SHP77 (cell line): Measurements from ENCODE around the gene NLRP1.
"Not testable (repeated sequence)": the region's sequence is repeated elsewhere in the genome, so short reads cannot be mapped to it uniquely, and the experiment has no call there.

Source experiments
- DNase-seq, 2 experiments: peaks; one replicate each; lab custom pipeline; 2025; lab: John Stamatoyannopoulos, UW

Gene NLRP1

GRCh38 chr17:5587438-5588032, 3.2 kb upstream of the NLRP1 start:
- DNase-seq: peak; percentile 76 to 85

DNA sequence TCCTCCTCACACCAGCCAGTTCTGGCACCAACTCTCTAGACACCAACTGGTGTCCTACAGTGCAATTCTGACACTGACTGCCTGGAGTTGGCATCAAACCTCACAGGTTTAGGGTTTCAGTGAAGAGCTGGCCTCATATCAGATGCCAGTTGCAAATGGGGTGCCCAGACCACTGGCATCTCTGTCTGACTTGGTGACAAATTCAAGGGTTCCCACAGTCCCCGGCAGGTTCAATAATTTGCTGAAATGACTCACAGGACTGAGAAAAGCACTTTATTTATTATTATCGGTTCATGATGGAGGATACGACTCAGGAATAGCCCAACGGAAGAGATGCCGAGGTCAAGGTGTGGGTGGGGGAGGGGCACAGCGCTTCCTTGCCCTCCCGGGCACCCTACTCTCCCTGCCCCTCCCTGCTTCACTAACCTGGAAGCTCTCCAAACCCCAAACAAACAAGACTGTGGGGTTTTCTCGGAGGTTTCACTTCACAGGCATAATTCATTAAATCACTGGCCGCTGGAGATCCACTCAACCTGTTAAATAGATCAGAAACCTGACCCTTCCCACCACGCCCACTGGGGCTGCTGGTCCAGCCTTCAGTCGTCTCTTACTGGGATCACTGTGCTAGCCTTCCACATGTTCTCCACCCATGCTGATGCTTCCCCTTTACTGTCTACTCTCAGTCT, 1.7 kb upstream of the NLRP1 start:
- peak in 1 of 2 experiments; percentile 10 for DNase-seq

- DNase-seq: no peak
Observed at GRCh38 chr17:5585287-5585794, 1.0 kb upstream of the NLRP1 start.

DNA sequence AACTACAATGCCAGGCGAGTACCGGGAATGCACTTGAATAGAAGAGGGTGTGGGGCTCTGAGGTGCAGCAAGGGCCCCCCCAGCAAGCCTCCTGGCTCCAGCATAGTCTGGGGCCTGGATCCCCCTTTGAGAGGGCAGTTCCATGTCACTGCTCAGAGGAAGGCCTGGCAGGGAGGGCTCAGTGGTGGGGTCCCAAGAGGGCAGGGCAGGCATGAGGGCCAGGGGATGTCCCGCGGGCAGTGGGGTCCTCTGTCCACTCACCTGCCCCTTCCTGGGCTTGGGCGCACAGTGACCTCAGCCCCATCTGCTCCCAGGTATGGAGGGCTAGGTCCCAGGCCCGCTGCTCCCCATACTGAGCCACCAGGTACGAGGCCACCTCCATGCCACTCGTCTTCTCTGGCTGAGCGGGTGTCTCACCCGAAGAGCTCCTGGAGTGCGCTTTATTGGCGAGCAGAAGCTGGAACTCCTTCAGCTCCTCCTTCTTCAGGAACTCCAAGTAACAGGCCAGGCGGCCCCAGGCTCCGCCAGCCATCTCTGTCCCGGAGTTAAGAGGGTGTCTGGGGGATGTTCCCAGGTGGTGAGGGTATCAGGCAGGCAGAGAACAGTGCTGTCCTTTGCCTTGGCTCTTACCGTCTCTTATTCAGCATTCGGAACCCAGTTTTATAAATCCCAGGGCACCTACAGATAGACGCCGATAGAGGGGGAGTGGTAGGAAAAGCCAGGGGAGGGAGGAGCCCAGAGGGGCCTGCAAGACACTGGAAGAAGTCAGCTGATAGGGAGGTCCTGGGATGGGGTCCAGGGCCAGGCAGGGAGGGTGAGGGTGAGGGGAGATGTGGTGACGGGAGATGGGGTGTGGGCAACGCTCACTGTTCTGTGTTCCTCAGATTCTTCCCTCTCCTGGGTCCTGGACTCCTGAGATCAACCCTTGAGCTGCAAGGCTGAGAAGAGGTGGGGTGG, 605 bp downstream of the NLRP1 start:
- no peak for DNase-seq

DNA sequence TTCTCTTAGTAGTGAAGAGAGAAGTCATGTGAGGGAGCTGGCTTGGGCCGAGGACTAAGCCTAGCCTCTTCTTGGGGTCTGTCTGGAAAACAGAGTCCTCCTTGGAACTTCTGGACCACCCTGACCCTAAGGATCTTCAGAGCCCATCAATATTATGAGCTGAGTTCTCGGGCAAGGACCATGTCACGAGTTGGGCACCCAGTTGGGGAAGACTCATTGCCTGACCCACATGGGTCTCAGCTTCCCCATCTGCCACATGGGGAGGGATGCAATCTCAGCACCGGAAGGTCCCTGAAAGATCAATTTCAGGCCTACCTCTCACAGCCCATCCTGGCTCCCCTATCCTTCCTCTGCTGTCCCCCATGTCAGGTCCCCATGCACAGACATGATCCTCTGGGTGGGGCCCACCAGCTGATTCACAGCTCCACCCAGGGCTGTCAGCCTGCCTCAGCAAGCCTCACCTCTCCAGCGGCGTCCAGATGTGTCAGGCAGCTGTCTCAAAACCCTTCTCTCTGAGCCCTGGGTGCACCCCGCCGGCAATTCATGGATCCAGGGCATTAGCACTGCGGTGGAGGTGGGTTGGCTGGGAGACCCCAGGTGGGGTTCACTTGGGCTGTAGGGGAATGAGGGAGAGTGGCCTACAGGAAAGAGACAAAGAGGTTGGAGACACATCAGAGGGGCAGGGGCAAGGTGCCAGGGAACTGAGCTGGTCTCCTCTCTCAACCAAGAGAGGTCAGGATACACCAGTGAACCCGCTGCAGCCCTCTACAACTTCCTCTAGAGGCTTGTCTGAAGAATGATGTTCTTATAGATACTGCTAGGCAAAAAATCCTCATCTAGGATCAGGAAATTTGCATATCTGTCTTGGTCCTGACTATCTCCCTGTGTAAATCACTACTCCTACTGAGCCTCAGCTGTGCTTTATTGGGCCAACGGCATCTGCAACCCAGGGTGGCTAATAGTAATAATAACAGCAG, 1.8 kb downstream of the NLRP1 start:
- DNase-seq: no peak

- DNase-seq: no peak
Observed at GRCh38 chr17:5581655-5582054, 2.7 kb downstream of the NLRP1 start.

- no peak for DNase-seq
Observed at GRCh38 chr17:5580969-5581368, 3.3 kb downstream of the NLRP1 start.

DNA sequence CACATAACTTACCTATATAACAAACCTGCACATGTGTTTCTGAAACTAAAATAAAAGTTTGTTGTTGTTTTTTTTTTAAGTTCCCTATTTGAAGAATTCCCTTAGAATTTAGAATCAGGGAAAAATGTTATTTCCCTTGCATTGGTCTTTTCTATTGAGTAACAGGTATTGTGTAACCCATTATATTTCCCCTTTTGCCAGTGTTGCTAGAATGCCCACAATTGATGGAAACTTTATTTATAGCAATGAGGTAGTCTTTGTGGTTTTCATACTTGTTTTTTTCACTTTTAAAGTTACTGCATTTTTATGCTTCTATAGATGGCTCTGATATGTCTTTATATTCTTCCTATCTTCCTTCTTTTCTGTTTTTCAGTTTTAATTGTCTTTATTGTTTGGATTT, 3.9 kb downstream of the NLRP1 start:
- no peak for DNase-seq

DNA sequence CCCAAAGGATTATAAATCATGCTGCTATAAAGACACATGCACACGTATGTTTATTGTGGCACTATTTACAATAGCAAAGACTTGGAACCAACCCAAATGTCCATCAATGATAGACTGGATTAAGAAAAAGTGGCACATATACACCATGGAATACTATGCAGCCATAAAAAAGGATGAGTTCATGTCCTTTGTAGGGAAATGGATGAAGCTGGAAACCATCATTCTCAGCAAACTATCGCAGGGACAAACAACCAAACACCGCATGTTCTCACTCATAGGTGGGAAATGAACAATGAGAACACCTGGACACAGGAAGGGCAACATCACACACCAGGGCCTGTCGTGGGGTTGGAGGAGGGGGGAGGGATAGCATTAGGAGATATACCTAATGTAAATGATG, 5.5 kb downstream of the NLRP1 start:
- DNase-seq: not testable (repeated sequence)

GRCh38 chr17:5573017-5573416, 11.3 kb downstream of the NLRP1 start:
- DNase-seq: not testable (repeated sequence)

- DNase-seq: no peak
Observed at GRCh38 chr17:5571281-5571680, 13.0 kb downstream of the NLRP1 start.

GRCh38 chr17:5565808-5566207, 18.5 kb downstream of the NLRP1 start:
- DNase-seq: no peak

GRCh38 chr17:5563456-5563855, 20.9 kb downstream of the NLRP1 start:
- no peak for DNase-seq

DNA sequence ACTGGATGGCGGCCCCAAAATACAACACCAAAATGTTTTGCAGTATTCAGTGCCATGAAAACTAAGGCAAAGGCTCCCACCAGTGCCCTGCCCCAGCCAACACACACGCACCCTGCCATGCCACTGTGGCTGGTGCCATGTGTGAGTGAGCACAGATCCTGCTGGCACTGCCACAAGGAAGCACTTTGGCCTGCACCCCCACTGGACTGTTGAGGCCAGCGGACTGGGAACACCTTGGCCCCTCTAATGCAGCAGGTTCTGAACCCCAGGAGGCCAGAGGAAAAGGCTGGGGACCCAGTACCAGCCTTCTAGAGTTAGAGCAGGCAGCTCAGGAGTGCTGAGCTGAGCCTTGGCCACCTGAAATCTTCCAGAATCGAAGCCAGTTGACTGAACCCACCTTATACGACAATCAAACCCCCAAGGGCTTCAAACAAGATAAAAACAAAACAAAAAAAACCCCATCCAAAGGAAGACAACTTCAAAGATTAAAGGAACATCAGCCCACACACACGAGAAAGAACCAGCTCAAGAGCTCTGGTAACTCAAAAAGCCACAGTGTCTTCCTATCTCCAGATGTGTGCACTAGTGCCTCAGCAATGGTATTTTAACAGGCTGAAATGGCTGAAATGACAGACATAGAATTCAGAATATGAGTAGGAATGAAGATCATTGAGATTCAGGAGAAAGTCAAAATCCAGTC, 21.5 kb downstream of the NLRP1 start:
- no peak for DNase-seq

DNA sequence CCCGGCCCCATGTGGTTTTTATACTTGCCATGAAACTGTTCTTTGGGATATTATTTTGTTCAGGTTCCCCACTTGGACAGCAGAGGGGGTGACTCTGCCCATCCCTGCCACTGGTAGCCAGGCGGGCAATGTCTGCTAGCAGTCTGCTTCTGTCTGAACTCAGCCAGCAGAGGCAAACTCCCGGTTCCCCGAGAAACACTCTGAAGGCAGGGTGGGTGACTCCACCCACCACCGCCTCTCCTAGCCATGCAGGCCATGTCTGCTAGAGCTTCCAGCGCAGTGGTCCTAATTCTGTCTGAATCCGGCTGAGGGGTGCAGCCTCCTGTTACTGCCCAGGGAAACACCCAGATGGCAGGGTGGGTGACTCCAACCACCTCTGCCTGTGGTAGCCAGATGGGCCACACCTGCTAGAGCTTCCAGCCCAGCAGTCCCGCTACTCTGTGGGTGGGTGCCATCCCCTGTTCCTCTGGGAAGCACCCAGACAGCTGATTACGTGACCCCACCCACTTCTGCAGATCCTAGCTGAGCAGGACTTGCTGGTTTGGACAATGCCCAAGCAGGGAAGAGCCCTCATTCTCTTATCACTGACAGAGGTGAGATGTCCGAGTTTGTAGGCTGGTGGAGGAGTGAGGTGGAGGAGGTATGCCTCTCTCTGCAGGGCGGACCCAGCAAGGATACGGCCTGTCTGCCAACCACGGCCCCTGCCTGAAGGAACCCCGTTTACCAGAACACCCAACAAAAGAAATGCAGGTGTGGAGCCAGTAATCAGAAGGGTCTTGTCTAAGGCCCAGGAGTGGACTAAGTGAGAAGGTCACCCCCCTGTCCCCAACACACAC, 22.4 kb downstream of the NLRP1 start:
- no peak for DNase-seq

DNA sequence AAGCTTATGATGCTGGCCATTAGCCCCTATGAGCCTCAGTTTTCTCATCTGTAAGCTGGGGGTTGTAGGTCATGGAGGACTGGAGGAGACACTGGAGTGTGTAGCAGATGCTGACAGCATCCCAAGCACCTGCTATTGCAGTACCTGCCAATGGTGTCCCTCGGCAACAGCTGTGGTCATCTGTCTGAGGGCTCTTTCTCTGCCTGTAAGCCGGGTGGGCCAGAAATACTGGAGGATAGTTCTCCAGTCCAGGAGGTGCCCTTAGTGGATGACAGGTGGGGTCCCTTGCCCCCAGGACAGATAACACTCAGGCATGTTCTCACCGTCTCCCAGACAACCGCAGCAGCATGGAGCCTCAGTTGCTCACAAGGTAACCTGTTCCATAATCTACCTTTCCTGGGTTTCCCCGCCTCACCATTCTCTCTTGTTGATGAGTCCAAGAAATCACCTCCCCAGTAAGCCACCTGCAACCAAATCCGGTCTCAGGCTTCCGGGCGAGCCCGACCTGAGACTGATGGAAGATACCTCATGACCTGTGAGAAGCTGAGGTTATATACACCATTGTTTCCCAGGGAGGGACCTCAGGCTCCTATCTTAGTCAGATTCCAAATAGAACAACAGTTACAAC, 23.8 kb downstream of the NLRP1 start:
- DNase-seq: no peak

DNA sequence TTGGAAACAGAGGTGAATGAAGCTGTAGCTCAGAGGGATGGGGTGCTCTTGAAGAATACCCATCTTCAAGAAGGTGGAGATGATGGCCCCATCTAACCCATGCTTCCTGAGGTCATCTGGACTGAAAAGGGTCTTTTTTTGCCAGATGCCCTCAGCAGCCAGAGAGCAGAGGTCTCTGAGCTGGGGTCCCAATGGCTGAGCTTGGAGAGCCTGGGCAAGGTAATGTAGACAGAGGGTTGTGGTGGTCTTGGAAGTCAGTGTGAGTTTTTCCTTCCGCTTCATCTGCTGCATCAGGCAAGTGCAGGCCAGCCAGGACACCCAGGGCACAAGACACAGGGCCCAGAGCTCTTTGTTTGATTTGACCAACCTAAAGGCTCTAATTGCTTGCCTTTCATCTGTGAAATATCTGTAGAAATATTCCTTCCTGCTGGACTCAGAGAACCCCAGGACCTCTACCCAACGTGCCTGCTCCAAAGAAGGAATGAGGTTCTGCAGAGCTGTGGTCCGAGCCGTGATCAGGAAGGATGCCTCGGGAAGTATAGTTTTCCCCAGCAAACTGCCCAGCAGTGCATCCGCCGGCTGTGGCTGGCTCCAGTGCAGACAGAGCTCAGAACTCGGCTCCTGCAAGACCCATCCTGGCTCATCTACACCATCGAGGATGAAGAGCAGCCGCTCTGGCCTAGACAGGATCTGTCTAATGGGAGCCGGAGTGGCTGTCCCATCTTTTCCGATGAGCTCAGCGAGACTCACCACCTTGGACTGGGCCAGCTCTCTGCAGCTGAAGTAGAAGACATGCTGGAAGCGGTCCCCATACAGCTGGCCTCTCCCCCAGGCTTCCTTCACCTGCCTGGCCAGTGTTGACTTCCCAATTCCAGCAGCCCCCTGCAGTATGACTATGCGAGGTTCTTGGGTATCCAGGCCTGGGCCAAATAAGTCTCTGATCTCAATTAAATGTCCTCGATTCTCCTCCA, 25.2 kb downstream of the NLRP1 start:
- DNase-seq: no peak

GRCh38 chr17:5557990-5558389, 26.3 kb downstream of the NLRP1 start:
- no peak for DNase-seq
